RCC 7860 (cell line): ENCODE measurements around the gene TIMM44.

Source experiments
- DNase-seq: peaks from one replicate; pipeline ENCODE4 v3.0.0-alpha.2; 2015; ENCODE audit warnings: low spot score
- FAIRE-seq: peaks from 2 replicates; lab custom pipeline; 2012; peaks lifted over from hg19 to GRCh38; lab: Jason Lieb, UNC

The TIMM44 gene

GRCh38 chr19:7943444-7944176 is at the start of gene TIMM44:
TIMM44 (minus strand) TSS chr19:7943666; CDS start chr19:7943651, 15 bp downstream.
- FAIRE-seq: peak; percentile 97
- DNase-seq: peak; percentile 98

- FAIRE-seq (no peak), DNase-seq (no peak)
These were observed 49.1 kb upstream of the TIMM44 start for GRCh38 chr19:7992575-7992974.

- DNase-seq: peak; percentile 44
These were observed 45.7 kb upstream of the TIMM44 start for GRCh38 chr19:7989071-7989575.

GRCh38 chr19:7988307-7988706 is 44.8 kb upstream of the TIMM44 start:
- FAIRE-seq: no peak
- peak; percentile 14 for DNase-seq

More at GRCh38 chr19:7989071-7989575, 45.7 kb upstream of the TIMM44 start:
- FAIRE-seq: peak; percentile 50

GRCh38 chr19:7987114-7987768 is 43.8 kb upstream of the TIMM44 start:
- DNase-seq: no peak
- FAIRE-seq: no peak

- FAIRE-seq: no peak
- peak; percentile 27 for DNase-seq
These were observed 43.1 kb upstream of the TIMM44 start for GRCh38 chr19:7986321-7987113.

- DNase-seq: no peak
- no peak for FAIRE-seq
These were observed 42.0 kb upstream of the TIMM44 start for GRCh38 chr19:7985481-7985911.

- DNase-seq: no peak
- no peak for FAIRE-seq
These were observed 40.8 kb upstream of the TIMM44 start for GRCh38 chr19:7983995-7984837.

- no peak for FAIRE-seq
- DNase-seq: no peak
These were observed 40.0 kb upstream of the TIMM44 start for GRCh38 chr19:7983286-7983950.

GRCh38 chr19:7982651-7983099 is 39.2 kb upstream of the TIMM44 start:
- FAIRE-seq: no peak
- no peak for DNase-seq

GRCh38 chr19:7982103-7982502 is 38.6 kb upstream of the TIMM44 start:
- no peak for FAIRE-seq
- DNase-seq: no peak

- no peak for FAIRE-seq
These were observed 38.2 kb upstream of the TIMM44 start for GRCh38 chr19:7981661-7982060.

GRCh38 chr19:7981199-7981598 is 37.7 kb upstream of the TIMM44 start:
- DNase-seq (no peak), FAIRE-seq (no peak)

More at GRCh38 chr19:7981661-7982060, 38.2 kb upstream of the TIMM44 start:
- no peak for DNase-seq

GRCh38 chr19:7980635-7981121 is 37.2 kb upstream of the TIMM44 start:
- no peak for DNase-seq
- no peak for FAIRE-seq

- FAIRE-seq (no peak), DNase-seq (no peak)
These were observed 36.7 kb upstream of the TIMM44 start for GRCh38 chr19:7980168-7980567.

GRCh38 chr19:7979559-7979958 is 36.1 kb upstream of the TIMM44 start:
- DNase-seq: no peak

GRCh38 chr19:7979011-7979410 is 35.5 kb upstream of the TIMM44 start:
- FAIRE-seq: no peak
- no peak for DNase-seq

More at GRCh38 chr19:7979559-7979958, 36.1 kb upstream of the TIMM44 start:
- no peak for FAIRE-seq

- DNase-seq (no peak), FAIRE-seq (no peak)
These were observed 34.8 kb upstream of the TIMM44 start for GRCh38 chr19:7978179-7978825.

GRCh38 chr19:7977723-7978040 is 34.2 kb upstream of the TIMM44 start:
- FAIRE-seq: no peak
- no peak for DNase-seq
